Measurements from ENCODE around the gene LIM2. TPM values are rescaled to one million over a fixed set of nuclear protein-coding genes. Genes with fewer than 3 reads are reported as not detected.

LIM2 gene
- total RNA-seq = not detected in 2 replicates

GRCh38 chr19:51387924-51388389 lies at the start of gene LIM2:
TSS of gene LIM2 (minus strand) at chr19:51387974. CDS start at chr19:51387443, 531 bp downstream.

GRCh38 chr19:51417107-51417809 lies 29.5 kb upstream of the LIM2 start, which contains the start of gene SIGLEC10:
TSS of gene SIGLEC10 (minus strand) at chr19:51417642. CDS start at chr19:51417581, 61 bp downstream.

DNA sequence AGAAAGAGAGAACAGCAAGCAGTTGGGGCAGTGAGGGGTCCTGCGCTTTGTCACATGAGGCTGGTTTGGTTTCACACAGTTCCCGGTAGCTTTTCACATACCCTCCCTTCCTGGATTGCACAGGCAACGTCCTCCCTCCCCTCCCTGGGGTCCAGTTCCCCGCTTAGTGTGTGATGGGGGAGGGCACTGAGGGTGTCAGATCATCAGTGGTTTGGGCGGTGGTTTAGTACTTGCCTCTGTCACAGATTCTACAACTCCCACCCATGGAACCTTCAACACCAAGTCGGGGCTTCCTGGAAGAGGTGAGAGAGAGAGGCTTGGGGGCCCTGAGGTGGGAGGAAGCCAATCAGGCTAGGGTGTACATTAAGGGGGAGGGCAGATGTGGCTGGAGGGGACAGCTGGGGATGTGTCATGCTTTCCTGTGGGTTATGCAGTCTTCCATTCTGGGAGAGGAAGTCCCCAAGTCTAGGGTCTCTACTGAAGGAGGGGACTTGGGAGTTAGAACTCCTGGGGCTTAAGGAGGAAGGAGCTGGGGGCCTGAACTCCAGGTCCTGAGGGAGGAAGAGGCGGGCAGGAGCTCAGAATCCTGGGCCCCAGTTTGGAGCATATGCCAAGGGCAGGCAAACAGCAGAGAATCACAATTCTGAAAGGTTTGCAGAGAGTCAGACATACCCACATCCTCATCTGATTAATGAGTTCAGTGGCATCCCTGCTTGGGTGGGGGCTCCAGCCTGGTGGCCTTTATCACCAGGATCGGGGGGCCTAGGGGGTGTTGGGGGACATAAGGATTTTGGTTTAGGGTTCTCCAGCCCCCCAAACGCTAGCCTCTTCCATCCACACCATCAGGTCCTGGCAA lies 14.9 kb downstream of the LIM2 start, which contains the start of gene NKG7:
Gene NKG7 (minus strand): TSS at position 6 of the 856 bp plus-strand sequence. CDS start 119 bp downstream, outside the sequence.

DNA sequence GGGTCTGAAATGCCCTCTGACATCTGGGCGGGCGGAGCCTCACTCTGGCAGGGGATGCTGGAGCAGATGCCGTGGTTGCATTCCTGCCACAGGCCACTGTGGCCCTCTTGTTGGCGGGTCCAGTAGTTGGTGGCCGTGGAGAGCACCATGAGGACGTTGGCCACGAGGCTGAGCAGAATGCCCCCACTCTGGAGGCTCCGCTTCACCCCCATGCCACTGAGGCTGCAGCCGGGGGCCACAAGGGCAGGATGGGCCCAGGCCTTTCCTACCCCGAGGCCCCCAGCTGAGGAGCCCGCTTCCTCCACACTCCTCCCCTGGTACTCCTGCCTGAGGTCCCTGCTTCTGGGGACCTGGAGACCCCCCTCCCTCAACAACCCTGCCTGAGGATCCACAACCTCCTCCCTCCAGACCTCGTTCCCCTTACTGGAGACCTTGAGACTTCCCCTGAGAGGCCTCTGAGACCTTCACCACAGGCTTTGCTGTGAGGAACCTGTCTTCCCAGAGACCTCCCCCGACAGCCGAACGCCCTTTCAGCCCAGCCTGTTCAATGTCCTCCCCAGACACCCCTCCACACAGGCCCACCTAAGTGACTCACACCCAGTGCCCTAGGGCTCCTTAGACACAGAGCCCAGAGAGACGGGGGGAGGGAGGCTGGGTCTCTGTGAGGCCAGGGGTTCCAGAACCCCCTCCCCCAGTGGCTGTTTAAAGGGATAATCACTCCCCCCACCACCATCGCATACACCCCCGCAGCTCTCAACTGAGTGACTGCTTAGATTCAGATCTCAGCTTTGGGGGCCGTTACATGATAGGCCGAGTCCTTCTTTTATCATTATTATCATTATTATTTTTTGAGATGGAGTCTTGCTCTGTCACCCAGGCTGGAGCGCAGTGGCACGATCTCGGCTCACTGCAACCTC lies 19.1 kb downstream of the LIM2 start, which contains the start of gene CLDND2:
Gene CLDND2 (minus strand): TSS at position 638 of the 917 bp plus-strand sequence. CDS start 426 bp downstream, at position 212.

DNA sequence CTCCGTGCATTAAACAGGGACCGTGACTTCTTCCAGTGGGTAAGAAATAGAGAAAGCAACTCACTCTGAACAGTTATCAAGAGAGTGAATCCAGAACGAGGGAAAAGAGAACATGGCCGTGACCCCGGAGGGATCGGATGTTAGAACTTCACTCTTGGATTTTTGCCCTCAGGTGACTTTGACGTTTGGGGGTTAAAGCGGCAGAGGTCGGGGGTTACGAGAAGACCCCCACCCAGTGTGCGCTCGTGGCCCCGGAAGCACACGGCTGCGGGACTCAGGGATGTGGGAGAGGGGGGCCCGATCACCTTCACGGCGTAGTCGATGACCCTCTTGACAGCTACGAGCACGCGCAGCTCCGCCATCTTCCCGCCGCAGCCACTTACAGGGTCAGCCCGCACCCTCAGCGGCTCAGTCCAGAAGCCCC lies 21.8 kb downstream of the LIM2 start, which contains the start of gene ETFB:
Gene ETFB (minus strand): TSS at position 424 of the 424 bp plus-strand sequence. CDS start 62 bp downstream, at position 362.

DNA sequence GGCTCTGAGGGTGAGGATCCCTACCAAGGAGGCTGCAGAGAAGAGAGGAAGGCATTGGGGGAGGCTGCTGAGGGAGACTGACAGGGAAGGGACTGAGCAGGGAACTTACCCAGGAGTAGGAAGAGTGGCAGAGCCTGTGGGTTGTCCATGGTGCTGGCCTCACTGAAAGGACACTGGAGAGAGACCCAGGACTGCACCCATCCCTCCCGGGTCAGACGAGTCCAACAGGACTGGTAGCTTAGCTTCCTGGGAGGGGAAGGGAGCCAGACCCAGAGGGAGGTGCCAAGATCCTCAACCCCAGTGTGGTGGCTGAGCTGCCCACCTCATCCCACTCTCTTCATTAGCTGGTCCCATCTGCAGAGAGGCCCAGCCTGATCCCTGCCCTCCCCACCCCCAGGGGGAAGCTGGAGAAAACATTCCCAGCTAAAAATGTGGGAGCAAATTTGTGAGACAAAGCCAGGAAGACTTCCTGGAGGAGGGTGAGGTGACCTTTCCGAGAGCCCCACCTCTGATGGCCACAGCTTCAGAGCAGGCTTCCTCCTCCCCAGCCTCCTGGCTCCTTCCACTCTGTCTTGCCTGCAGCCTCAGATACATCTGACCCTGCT lies 45.7 kb downstream of the LIM2 start, which contains the start of gene VSIG10L:
Gene VSIG10L (minus strand): TSS at position 164 of the 605 bp plus-strand sequence. CDS start 15 bp downstream, at position 149.

Other genes with a start within 250 kb of the LIM2 start
- not detected in 2 replicates for gene SIGLEC7, start 245.7 kb downstream of the LIM2 start, total RNA-seq
- gene CD33, start 162.9 kb downstream of the LIM2 start, total RNA-seq = not detected in 2 replicates
- gene SIGLECL1, start 136.9 kb downstream of the LIM2 start, total RNA-seq = not detected in 2 replicates
- gene IGLON5, start 76.3 kb downstream of the LIM2 start, total RNA-seq = 0.13 TPM in 2 replicates
- 0.91 and 1.2 TPM in 2 replicates for gene VSIG10L, start 45.8 kb downstream of the LIM2 start, total RNA-seq
- 50.2 and 67.0 TPM in 2 replicates for gene ETFB, start 21.6 kb downstream of the LIM2 start, total RNA-seq
- not detected in 2 replicates for gene CLDND2, start 19.0 kb downstream of the LIM2 start, total RNA-seq
- gene NKG7, start 15.3 kb downstream of the LIM2 start, total RNA-seq = not detected in 2 replicates
- gene C19orf84, start 2.6 kb upstream of the LIM2 start, total RNA-seq = not detected in 2 replicates
- gene SIGLEC10, start 29.7 kb upstream of the LIM2 start, total RNA-seq = not detected in 2 replicates
- gene SIGLEC8, start 70.5 kb upstream of the LIM2 start, total RNA-seq = not detected in 2 replicates
- not detected in 2 replicates for gene CEACAM18, start 90.6 kb upstream of the LIM2 start, total RNA-seq
- not detected in 2 replicates for gene SIGLEC12, start 113.8 kb upstream of the LIM2 start, total RNA-seq
- not detected in 2 replicates for gene SIGLEC6, start 143.7 kb upstream of the LIM2 start, total RNA-seq
- gene ZNF175, start 183.3 kb upstream of the LIM2 start, total RNA-seq = 8.9 and 9.1 TPM in 2 replicates
- gene SIGLEC5, start 242.4 kb upstream of the LIM2 start, total RNA-seq = not detected in 2 replicates

All from smooth muscle cell of the pulmonary artery (primary cell).